Activated CD4-positive, alpha-beta T cell treated with anti-CD3 and anti-CD28 coated beads, Interleukin-2, amount 50 U/mL, for 1 hour (primary cell): ENCODE data around the gene HOXC6.
"Not testable (repeated sequence)": the region's sequence is repeated elsewhere in the genome, so short reads cannot be mapped to it uniquely, and the experiment has no call there.

Experiments used
- DNase-seq: peaks from one replicate; pipeline ENCODE4 v3.0.0-alpha.2; 2020

The HOXC6 gene

GRCh38 chr12:54030889-54031471 lies 2.7 kb downstream of the HOXC6 start:
- no peak for DNase-seq

DNA sequence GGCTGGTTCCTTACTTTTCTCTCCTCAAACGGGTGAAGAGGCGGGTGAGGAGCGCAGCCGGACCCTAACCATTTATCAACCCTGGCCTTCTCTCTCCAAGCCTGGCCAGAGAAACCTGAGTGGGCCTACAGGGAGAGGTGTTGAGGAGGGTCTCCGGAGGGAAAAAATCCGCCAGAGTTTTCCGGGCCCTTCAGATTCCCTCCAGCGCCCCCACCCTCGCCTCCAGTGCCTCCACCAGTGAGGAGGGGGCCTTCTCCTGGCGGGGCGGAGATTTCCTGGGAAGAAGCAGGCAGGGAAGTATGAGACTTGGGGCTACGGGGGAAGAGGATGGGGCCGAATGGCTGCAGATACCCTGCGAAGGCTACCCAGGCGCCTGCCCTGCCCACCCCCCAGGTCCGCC lies 3.2 kb downstream of the HOXC6 start:
- no peak for DNase-seq

GRCh38 chr12:54032086-54032619 lies 3.9 kb downstream of the HOXC6 start:
- DNase-seq: no peak

DNA sequence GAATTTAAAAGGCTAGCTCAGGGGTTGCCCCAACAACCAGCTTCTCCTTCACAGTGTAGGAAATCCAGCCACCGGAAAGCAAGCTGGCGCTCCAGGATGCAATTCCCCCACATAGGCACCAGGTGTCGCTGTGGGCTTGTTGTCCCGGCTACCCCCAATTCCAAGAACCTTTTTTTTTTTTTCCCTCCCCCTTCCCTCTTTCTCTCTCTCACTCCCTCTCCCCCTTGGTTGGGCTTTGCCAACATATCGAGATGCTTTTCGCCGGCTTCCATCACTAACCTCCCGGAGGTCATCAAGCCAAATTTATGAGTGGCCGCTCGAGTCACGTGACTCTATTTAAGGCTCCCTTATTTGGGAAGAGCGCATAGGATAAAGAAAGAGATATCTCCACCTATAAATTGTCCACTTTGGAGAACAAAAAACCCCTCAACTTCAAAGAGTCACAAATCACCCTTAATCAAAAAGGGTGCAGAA lies 4.4 kb downstream of the HOXC6 start, which contains the start of gene HOXC5:
HOXC5 (plus strand) TSS at position 424 of the 474 bp plus-strand sequence. CDS start 73 bp downstream, outside the sequence.
- DNase-seq: peak; percentile 55

DNA sequence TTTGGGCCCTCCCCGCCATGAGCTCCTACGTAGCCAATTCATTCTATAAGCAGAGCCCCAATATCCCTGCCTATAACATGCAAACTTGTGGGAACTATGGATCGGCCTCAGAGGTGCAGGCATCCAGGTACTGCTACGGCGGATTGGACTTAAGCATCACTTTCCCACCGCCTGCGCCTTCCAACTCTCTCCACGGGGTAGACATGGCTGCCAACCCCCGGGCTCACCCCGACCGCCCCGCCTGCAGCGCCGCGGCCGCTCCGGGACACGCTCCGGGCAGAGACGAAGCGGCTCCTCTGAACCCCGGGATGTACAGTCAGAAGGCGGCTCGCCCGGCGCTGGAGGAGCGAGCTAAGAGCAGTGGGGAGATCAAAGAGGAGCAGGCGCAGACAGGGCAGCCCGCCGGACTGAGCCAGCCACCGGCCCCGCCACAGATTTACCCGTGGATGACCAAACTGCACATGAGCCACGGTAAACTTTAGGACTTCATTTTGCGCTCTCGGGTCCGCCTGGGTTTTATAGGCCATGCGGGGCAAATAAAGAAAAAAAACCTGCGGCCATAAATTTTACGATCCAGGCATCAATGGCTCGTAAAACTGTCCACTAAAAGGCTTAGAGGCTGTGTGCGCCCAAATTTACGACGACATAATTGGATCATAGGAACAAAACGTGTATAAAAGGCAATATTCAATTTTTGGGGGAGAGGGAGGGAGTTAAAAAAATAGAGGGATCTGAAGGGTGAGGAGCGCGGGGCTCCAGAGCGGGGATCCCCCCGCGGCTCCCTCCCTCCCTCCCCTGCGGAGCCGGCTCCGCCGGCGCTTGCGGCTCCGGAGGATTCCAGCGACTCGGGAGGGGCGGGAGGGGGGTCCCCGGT lies 5.1 kb downstream of the HOXC6 start:
- no peak for DNase-seq

- no peak for DNase-seq
Observed at GRCh38 chr12:54033980-54034784, 5.9 kb downstream of the HOXC6 start.

DNA sequence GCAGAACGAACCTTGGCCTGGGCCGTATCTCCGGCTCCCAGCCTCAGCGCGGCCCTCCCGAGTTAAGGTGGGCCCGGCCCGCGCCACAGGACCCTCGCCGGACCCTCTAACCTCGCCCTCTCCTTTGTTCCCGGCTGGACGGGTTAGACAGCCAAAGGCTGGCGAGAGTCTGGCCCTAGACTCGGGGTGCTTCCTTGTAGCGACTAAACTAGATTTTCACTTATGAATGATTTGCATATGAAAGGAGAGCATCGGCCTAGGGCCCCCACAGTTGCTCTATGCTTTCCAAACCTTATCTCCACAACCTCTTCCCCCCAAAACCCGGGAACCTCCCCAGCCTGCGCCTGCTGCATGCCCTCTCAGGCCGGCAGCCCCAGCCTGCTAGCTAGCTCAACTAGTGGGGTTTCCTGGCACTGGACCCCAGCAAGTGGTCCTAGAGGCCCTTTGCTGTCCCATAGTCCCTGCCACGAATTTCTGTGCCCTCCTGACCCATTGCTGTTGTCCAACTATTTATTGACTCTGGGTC lies 6.6 kb downstream of the HOXC6 start:
- no peak for DNase-seq

- DNase-seq: no peak
Observed at GRCh38 chr12:54035568-54036264, 7.5 kb downstream of the HOXC6 start.

DNA sequence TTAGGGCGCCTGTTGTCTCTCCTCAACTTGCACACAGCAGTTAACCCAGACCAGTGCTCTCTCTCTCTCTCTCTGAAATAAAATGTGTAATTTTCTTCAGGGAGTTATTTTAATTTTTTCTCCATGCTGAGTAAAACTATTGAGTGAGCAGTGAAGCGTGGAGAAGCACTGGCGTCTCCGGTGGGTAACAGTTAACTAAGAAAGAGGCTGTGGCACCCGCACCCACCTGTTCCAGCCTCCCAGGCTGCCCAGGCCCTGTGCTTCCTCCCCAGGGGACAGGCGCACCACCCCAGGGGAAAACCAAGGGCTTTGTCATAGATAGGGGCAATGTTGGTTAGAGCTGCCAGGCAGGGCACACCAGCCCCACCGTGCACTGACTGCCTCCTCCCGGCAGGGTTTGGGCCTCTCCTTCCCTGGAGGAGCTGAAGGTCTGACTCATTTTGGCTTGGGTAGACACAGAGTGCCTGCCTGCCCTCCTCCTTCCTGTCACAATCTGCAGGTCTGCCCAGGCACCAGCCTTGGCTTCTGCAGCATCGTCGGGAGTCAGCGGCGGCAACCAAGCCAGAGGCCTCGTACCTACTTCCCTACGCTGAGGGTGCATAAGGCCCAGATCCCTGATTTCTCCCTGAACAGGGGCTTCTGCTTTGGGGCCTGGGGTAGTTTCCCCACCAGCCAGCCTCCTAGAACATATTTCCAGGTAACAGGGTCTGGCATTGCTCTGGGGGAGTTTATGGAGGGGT lies 8.6 kb downstream of the HOXC6 start:
- DNase-seq: no peak

- no peak for DNase-seq
Observed at GRCh38 chr12:54037360-54038283, 9.4 kb downstream of the HOXC6 start.

DNA sequence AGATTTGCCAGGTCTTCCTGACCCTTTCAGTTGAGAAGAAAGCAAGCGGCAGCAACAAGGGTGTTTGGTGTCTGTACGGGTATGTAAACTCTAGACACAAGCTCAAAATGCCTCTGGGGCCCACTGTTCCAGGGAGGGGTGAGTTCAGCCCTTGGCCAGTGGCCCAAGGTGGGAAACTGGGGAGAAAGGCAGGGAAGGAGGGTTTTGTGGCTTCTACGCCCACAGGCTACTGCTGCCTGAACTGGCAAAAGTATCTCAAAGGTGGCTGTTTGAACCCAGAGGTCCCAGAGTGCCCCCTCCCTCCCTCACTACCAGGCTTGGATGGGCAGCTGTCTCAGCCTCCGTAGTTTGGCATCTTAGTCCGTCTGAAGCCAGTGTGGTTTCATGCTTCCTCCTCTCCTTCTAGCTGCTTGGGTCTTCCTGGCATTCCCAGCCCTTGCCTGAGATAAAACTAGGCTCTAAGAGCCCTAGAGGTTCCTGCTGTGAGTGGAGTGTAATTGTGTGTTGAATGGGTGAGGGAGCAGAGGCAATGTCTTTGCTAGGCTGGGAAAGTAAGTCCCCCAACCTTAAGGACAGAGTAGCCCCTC lies 10.1 kb downstream of the HOXC6 start:
- DNase-seq: no peak

- no peak for DNase-seq
Observed at GRCh38 chr12:54038871-54039414, 10.7 kb downstream of the HOXC6 start.

DNA sequence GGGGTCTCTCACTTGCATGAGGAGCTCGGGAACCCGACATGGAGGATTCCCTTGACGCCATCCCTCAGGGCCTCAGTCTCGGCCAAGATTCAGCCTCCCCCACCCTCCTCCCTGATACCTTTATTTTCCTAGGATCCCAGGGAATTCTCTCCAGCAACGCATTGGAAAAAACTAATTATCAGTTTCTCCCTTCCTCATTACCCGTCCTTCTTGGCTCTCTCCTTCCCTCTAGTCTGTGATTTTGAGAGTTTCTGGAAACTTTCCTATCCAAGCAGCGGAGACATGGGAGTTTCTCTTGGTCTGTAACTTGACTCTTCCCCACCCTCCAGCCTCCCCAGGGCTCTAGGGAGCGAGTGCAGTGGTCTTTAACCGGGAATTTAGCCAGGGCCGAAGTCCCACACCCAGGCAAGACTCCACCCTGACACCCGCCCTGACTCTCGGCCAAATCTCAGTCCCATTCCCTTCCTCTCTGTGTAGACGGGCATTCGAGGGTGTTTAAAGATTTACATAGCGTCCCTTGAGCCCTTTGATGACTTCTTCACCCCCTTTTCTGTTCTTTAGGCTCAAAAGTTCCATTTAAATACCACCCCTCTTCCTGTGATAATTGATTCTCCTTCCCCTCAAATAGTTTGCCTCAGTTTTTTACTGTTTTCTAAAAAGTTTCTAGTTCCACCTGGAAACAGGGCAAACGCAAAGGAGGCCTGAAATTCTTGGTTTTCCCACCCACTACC lies 11.3 kb downstream of the HOXC6 start:
- no peak for DNase-seq

DNA sequence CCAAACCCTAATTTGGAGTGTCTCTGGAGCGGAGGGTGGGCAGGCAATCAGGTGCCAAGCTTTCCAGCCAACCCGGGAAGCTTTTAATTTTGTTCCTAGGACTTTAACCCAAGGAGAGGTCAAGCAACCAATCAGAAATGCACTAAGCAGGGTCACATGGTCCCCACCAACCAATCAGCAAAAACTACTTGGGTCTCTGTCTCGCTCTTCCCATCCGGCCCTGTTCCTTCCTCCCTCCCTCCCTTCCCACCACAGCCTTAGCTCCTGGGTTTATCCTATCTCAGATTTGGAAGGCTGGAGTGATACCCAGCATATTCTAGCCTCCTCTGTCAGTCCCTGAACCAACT lies 11.9 kb downstream of the HOXC6 start:
- DNase-seq: no peak

- DNase-seq: no peak
Observed at GRCh38 chr12:54040648-54041047, 12.4 kb downstream of the HOXC6 start.

DNA sequence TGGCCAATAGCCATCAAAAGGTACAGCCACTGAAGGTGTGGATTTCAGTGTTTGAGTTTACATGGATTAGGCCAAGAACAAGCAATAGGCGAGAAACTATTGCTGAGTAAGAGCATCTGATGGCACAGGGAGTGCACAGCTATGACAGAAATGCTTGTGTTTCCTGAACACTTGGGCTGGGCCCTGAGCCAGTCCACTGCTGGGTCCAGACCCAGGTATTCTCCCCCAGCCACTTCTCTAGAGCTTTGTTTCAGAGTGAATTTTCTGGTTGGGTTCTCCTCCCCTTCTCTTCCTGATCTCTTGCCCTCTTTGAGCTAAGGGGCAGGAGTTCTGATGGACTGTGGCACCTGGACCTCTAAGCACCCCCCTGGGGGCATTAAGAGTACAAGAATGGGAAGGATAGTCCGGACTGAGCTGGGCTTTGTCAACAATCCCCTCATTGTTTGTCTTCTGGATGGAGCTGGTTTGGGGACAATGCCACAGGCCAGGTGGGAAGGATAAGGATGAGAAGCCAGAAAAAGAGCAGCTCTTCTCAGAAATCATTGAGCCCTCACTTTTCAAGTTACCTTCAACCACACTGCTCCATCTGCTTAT lies 13.0 kb downstream of the HOXC6 start:
- no peak for DNase-seq

DNA sequence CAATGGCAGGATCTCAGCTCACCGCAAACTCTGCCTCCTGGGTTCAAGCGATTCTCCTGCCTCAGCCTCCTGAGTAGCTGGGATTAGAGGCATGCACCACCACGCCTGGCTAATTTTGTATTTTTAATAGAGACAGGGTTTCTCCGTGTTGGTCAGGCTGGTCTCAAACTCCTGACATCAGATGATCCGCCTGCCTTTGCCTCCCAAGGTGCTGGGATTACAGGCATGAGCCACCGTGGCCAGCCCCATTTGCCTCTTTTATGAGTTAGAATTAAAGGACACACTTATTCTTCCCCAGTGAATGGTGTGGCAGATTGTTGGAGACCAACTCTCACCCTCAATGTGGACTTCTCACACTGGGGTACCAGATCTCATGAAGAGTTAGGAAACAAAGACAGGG lies 13.8 kb downstream of the HOXC6 start:
- DNase-seq: not testable (repeated sequence)
